Thymus (tissue), 11 donors: ENCODE results near the gene DNAJC30. TPM values are rescaled to one million over a fixed set of nuclear protein-coding genes. Genes with fewer than 3 reads are reported as not detected.
"Not testable (repeated sequence)": the region's sequence is repeated elsewhere in the genome, so short reads cannot be mapped to it uniquely, and the experiment has no call there.

Source experiments
- DNase-seq, 9 donors: peaks; one replicate each; pipeline ENCODE4 v3.0.0-alpha.2; 2013; ENCODE audit warnings: low spot score in 9 of 9, low read depth in 6 of 9, missing footprints in 1 of 9
- H3K27ac ChIP-seq, 2 donors: one replicate each; pipeline ENCODE4 v1.5.1; 2013; ENCODE audit warnings: control low read depth in 1 of 2, low read depth in 1 of 2, low read length in 1 of 2, mild to moderate bottlenecking in 1 of 2, moderate library complexity in 1 of 2
- H3K27me3 ChIP-seq, 2 donors: one replicate each; pipeline ENCODE4 v1.5.1; 2013; ENCODE audit warnings: low read length in 1 of 2; ENCODE audit not compliant: control insufficient read depth in 2 of 2, insufficient read depth in 1 of 2
- H3K36me3 ChIP-seq, 2 donors: one replicate each; pipeline ENCODE4 v1.5.1; 2013; ENCODE audit warnings: low read length in 1 of 2, mild to moderate bottlenecking in 1 of 2, moderate library complexity in 1 of 2; ENCODE audit not compliant: control insufficient read depth in 2 of 2, insufficient read depth in 2 of 2
- H3K4me1 ChIP-seq, 2 donors: one replicate each; pipeline ENCODE4 v1.5.1; 2013; ENCODE audit warnings: low read length in 2 of 2; ENCODE audit not compliant: control insufficient read depth in 2 of 2, insufficient read depth in 2 of 2
- H3K4me3 ChIP-seq, 2 donors: one replicate each; pipeline ENCODE4 v1.5.1; 2013; ENCODE audit warnings: low read length in 2 of 2, control low read depth in 1 of 2, mild to moderate bottlenecking in 1 of 2
- H3K9me3 ChIP-seq, 2 donors: one replicate each; pipeline ENCODE4 v1.5.1; 2013; ENCODE audit warnings: low read length in 1 of 2, mild to moderate bottlenecking in 1 of 2; ENCODE audit not compliant: control insufficient read depth in 2 of 2, insufficient read depth in 1 of 2
- WGBS: extraction: QIAGEN DNeasy Blood & Tissue Kit; methylation state at CpG from one replicate; pipeline ENCODE4 v1.1.7; 2013; 5-methylcytosine and 5-hydroxymethylcytosine counted together
- polyA plus RNA-seq: library from polyadenylated mRNA; stranded (reverse); fragments of 200-250 nt; gene quantifications from one replicate; pipeline ENCODE4 v1.2.3, GENCODE V29; 2013
- total RNA-seq: library from RNA; stranded (reverse); fragments of 120-200 nt; gene quantifications from one replicate; pipeline ENCODE4 v1.2.4, GENCODE V29; 2013
- donor health status: healthy.

The DNAJC30 gene
- total and polyA plus RNA-seq, 2 donors = 3.7 to 8.0 TPM

GRCh38 chr7:73722182-73722581 lies 38.9 kb upstream of the DNAJC30 start:
- H3K27ac ChIP-seq, DNase-seq, H3K9me3 ChIP-seq, H3K4me3 ChIP-seq, H3K36me3 ChIP-seq: not testable (repeated sequence)
- peaks cover 25 to 56% of the 10 kb centered on the region in 2 donors for H3K27me3 ChIP-seq
- 91% methylated on average over 4 of the region's 4 CpGs for WGBS
- peaks cover 10 to 25% of the 10 kb centered on the region in 2 donors for H3K4me1 ChIP-seq

DNA sequence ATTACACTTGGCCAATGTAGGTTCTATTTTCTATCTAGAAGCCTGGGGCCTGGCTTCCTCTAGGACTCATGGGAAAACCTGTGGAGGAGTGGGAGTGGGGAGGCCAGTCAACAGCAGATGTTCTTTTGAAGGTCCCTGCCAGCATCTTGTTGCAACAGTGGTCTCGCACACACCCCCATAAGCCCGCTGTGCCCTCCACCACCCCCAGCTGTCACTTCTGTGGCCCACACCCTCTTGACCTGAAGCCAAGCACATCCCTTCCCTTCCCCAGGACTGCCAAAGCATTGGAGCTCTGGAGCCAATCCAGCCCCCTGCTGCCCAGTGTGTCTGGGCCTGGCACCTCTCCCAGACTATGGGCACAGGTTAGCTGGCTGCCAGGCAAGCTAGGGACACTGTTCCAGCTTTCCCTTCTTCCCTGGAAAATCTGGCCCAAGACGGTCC lies 38.1 kb upstream of the DNAJC30 start:
- 69% methylated on average over 3 of the region's 3 CpGs for WGBS
- no peaks in the 10 kb centered on the region for H3K36me3 ChIP-seq
- no peak for DNase-seq
- peaks cover 10 to 30% of the 10 kb centered on the region in 2 donors for H3K4me1 ChIP-seq
- H3K27me3 ChIP-seq = peaks cover 22 to 52% of the 10 kb centered on the region in 2 donors
- no peak overlapping the region for H3K27ac ChIP-seq
- H3K4me3 ChIP-seq = no peak overlapping the region
- peaks cover 0 to 3% of the 10 kb centered on the region in 2 donors for H3K9me3 ChIP-seq

DNA sequence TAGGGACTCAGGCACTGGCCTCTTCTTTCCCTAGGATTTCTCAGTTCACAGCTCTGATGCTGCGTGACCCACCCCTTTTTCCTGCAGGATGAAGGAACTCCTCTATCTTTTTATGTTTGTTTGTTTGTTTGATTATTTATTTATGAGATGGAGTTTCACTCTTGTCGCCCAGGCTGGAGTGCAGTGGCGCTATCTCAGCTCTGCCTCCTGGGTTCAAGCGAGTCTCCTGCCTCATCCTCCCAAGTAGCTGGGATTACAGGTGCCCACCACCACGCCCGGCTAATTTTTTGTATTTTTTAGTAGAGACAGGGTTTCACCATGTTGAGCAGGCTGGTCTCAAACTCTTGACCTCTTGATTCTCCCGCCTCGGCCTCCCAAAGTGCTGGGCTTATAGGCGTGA lies 37.2 kb upstream of the DNAJC30 start:
- H3K27ac ChIP-seq, H3K9me3 ChIP-seq, H3K4me3 ChIP-seq, DNase-seq, H3K36me3 ChIP-seq: not testable (repeated sequence)
- WGBS = 94% methylated on average over 9 of the region's 9 CpGs
- peaks cover 10 to 40% of the 10 kb centered on the region in 2 donors for H3K4me1 ChIP-seq
- peaks cover 22 to 48% of the 10 kb centered on the region in 2 donors for H3K27me3 ChIP-seq

DNA sequence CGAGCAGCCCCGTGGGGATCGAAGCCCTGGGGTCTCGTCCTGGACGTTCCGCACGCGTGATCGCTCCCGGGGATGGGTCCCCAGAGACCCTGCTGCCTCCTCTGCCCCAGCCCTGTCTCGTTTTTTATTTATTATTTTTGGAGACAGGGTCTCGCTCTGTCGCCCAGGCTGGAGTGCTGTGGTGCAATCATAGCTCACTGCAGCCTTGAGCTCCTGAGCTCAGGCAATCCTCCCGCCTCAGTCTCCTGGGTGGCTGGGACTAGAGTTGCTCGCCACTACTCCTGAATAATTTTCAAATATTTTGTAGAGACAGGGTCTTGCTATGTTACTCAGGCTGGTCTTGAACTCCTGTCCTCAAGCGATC lies 36.5 kb upstream of the DNAJC30 start:
- Histone ChIP-seq H3K27me3 (peaks cover 22 to 46% of the 10 kb centered on the region in 2 donors), H3K36me3 (no peaks in the 10 kb centered on the region), H3K4me3 (peak overlapping the region in 1 of 2 donors; percentile 63), H3K4me1 (peaks cover 10 to 43% of the 10 kb centered on the region in 2 donors), H3K9me3 (peaks cover 0 to 3% of the 10 kb centered on the region in 2 donors), H3K27ac (no peak overlapping the region)
- no peak for DNase-seq
- WGBS = 15% methylated on average over 16 of the region's 16 CpGs

- peaks cover 0 to 3% of the 10 kb centered on the region in 2 donors for H3K9me3 ChIP-seq
- 4% methylated on average over 83 of the region's 96 CpGs for WGBS
- no peaks in the 10 kb centered on the region for H3K36me3 ChIP-seq
- H3K27me3 ChIP-seq = peaks cover 22 to 45% of the 10 kb centered on the region in 2 donors
- H3K27ac ChIP-seq = no peak within 1 kb of the TSS
- peaks cover 10 to 43% of the 10 kb centered on the region in 2 donors for H3K4me1 ChIP-seq
- peak in 5 of 9 donors; percentile 42 to 73 (median 68) for DNase-seq
- H3K4me3 ChIP-seq = peak within 1 kb of the TSS; percentile 59 to 63
Measured at GRCh38 chr7:73718905-73719805, 35.9 kb upstream of the DNAJC30 start, which contains the start of gene STX1A. TSS of gene STX1A (minus strand) at chr7:73719669. CDS start at chr7:73719631, 38 bp downstream.

DNA sequence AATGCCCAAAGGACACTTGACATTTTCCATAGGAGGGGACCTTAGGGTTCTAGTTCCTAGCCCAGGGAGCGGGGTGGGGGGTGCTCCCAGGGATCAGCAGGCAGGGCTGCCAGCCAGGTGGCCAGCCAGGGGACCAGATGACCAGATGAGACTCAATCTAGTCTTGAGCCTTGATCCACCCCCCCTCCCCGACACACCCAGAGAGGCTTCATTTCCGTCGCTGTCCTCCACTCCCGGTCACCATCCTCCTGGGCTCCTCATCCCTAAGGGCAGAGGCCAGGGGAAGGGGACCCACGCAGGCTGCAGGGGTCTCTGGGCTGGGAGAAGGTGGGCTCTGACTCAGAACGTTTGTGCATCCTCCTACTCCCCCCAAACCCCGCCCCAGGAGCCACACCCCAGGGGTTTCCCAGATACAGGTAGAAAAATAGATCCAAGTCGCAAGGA lies 35.2 kb upstream of the DNAJC30 start:
- Histone ChIP-seq H3K27ac (no peak overlapping the region), H3K27me3 (peaks cover 22 to 44% of the 10 kb centered on the region in 2 donors), H3K36me3 (no peaks in the 10 kb centered on the region), H3K9me3 (peaks cover 0 to 3% of the 10 kb centered on the region in 2 donors), H3K4me1 (peaks cover 10 to 43% of the 10 kb centered on the region in 2 donors), H3K4me3 (peak overlapping the region; percentile 59 to 63)
- 36% methylated on average over 9 of the region's 9 CpGs for WGBS
- no peak for DNase-seq

GRCh38 chr7:73717991-73718405 lies 34.7 kb upstream of the DNAJC30 start:
- Histone ChIP-seq H3K4me1 (peaks cover 10 to 43% of the 10 kb centered on the region in 2 donors), H3K36me3 (no peaks in the 10 kb centered on the region), H3K27ac (no peak overlapping the region), H3K4me3 (no peak overlapping the region), H3K27me3 (peaks cover 22 to 44% of the 10 kb centered on the region in 2 donors), H3K9me3 (peaks cover 0 to 3% of the 10 kb centered on the region in 2 donors)
- WGBS = 3% methylated on average over 10 of the region's 10 CpGs
- DNase-seq = peak in 3 of 9 donors; percentile 35 to 73 (median 49)

DNA sequence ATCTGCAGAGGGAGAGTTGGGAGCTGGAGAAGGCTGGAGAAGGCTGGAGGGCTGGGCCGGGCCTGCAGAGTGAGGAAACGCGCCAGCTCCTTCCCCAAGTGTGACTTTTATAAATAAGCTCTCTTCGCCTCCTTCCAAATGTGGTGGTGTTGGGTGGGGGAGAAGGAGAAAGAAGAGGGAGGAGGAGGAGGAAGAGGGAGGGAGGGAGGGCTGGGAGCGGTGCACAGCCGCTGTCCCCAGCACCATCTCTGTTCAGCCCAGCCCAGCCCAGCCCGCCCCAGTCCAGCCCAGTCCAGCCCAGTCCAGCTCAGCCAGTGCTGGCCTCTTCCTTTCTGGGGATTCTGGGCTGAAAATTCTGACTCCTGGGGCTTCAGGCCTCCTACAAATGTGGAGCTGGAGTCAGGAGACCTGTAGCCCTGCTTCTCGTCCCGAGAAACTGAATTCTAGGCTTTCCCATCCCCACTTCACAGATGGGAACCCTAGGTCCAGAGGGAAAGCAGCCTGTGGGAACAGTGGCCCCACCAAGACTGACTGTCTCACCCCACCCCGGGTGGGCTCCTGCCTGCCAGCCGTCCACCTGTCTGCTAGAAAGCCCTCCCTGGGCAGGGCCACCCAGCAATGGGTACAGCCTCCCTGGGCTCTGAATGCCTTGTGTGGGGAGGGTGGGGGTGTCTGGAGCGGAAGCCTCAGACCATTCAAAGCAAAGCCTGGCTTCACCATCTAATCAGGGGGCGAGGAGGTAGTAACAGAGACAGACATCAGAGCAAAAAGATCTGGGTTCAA lies 34.0 kb upstream of the DNAJC30 start:
- WGBS = 57% methylated on average over 13 of the region's 13 CpGs

More for the DNA sequence above, 34.0 kb upstream of the DNAJC30 start:
- H3K36me3 ChIP-seq = no peaks in the 10 kb centered on the region
- DNase-seq = no peak
- H3K4me3 ChIP-seq = no peak overlapping the region
- peaks cover 10 to 43% of the 10 kb centered on the region in 2 donors for H3K4me1 ChIP-seq
- H3K9me3 ChIP-seq = peaks cover 0 to 3% of the 10 kb centered on the region in 2 donors
- no peak overlapping the region for H3K27ac ChIP-seq
- H3K27me3 ChIP-seq = peaks cover 22 to 44% of the 10 kb centered on the region in 2 donors
